Suprapubic skin (tissue), 3 donors: ENCODE data around the gene XRCC5.

Experiments
- POLR2A ChIP-seq, 2 donors: fragments of 450-650 bp; IDR thresholded peaks; one replicate each; pipeline ENCODE4 v1.6.1; 2017; ENCODE audit warnings: antibody characterized with exemption in 2 of 2, mild to moderate bottlenecking in 2 of 2, moderate library complexity in 2 of 2
- TF ChIP-seq, protein P1 (sequence below), 2 donors: fragments of 200-600 bp in 1 of 2; fragments of 450-650 bp in 1 of 2; sonication (generic) in 1 of 2; IDR thresholded peaks; one replicate each; pipeline ENCODE4 v1.5.1; 2016 to 2019; ENCODE audit warnings: antibody characterized with exemption in 2 of 2, mild to moderate bottlenecking in 1 of 2, moderate library complexity in 1 of 2

DNA sequence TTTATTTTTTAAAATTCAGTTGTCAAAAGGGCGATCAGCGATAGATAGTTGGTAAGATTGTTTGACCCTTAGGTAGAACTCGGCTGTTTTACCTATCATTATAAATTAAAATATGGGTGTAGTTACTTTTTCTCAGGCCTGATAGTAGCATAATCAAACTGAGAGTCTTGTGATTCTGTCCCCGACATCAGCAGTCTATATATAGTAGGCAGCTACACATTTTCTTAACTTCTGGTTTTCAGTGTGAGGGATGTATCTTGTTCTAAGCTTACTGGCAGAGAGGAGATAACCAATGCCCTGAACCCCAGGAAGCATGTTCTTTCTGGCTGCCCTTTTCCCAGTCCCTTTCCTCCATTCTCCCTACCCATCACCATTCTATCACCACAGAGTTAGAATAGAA, 56.6 kb downstream of the XRCC5 start:
- TF ChIP-seq POLR2A (IDR thresholded peaks at IDR 0.05) = no peak
- TF ChIP-seq, protein P1, sequence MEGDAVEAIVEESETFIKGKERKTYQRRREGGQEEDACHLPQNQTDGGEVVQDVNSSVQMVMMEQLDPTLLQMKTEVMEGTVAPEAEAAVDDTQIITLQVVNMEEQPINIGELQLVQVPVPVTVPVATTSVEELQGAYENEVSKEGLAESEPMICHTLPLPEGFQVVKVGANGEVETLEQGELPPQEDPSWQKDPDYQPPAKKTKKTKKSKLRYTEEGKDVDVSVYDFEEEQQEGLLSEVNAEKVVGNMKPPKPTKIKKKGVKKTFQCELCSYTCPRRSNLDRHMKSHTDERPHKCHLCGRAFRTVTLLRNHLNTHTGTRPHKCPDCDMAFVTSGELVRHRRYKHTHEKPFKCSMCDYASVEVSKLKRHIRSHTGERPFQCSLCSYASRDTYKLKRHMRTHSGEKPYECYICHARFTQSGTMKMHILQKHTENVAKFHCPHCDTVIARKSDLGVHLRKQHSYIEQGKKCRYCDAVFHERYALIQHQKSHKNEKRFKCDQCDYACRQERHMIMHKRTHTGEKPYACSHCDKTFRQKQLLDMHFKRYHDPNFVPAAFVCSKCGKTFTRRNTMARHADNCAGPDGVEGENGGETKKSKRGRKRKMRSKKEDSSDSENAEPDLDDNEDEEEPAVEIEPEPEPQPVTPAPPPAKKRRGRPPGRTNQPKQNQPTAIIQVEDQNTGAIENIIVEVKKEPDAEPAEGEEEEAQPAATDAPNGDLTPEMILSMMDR (IDR thresholded peaks at IDR 0.05) = no peak
